HepG2 (cell line): ENCODE results near the gene NME8. TPM values are rescaled to one million over a fixed set of nuclear protein-coding genes. Genes with fewer than 3 reads are reported as not detected.

Experiments used
- ATAC-seq: fragments of 200-7000 bp; cut with Tn5 transposase; 3 replicates; pipeline ENCODE4 v1.9.1; 2020; ENCODE audit warnings: mild to moderate bottlenecking, moderate library complexity
- BruUV-seq: library from RNA; stranded (reverse); fragments of 400-500 nt; replicated peaks from 2 replicates; lab custom pipeline; 2021; lab: Mats Ljungman, UMichigan
- CTCF ChIA-PET: fragments of 300-600 bp; formaldehyde crosslinking; extraction: SDS; loops from one replicate; lab custom pipeline; 2021; ENCODE audit warnings: low total read pairs, inconsistent platforms, low intra/inter-chr PET ratio; lab: Yijun Ruan, JAX
- POLR2A ChIA-PET: fragments of 350-600 bp; sonication (Branson Sonifier 250); formaldehyde crosslinking; loops from one replicate; lab custom pipeline; 2020; ENCODE audit warnings: antibody characterized with exemption, inconsistent platforms; lab: Yijun Ruan, JAX
- DNase-seq: peaks from one replicate; pipeline ENCODE4 v3.0.0-alpha.2; 2015; ENCODE audit warnings: low spot score
- FAIRE-seq: peaks from 3 replicates; lab custom pipeline; 2011; peaks lifted over from hg19 to GRCh38; lab: Jason Lieb, UNC
- H2AFZ ChIP-seq: one replicate; pipeline ENCODE4 v1.6.1; 2011; ENCODE audit warnings: low read length, inconsistent platforms
- H3K27ac ChIP-seq: fragments of 300-600 bp; 3 replicates; pipeline ENCODE4 v1.8.0; 2011; ENCODE audit warnings: mixed run types, mild to moderate bottlenecking, mixed read lengths, low read length, inconsistent platforms; ENCODE audit not compliant: insufficient read depth; ENCODE audit errors: extremely low read length
- H3K27me3 ChIP-seq, 2 experiments: fragments of 200-600 bp in 1 of 2; 2 replicates in 1 of 2; 3 replicates in 1 of 2; pipeline versions ENCODE4 v1.6.0 to v1.8.0; 2011; ENCODE audit warnings: low read length in 2 of 2, mild to moderate bottlenecking in 2 of 2, moderate library complexity in 2 of 2, inconsistent platforms in 1 of 2; ENCODE audit not compliant: insufficient read depth in 2 of 2, control insufficient read depth in 1 of 2
- H3K36me3 ChIP-seq, 2 experiments: fragments of 200-600 bp in 1 of 2; replicated peaks in 1 of 2; 2 replicates in 1 of 2; 3 replicates in 1 of 2; pipeline versions ENCODE4 v1.5.1 to v1.8.0; 2011; ENCODE audit warnings: low read length in 2 of 2, inconsistent platforms in 1 of 2; ENCODE audit not compliant: insufficient read depth in 2 of 2, control insufficient read depth in 1 of 2
- H3K4me1 ChIP-seq: 2 replicates; pipeline ENCODE4 v1.5.1; 2012; ENCODE audit warnings: low read length, inconsistent platforms; ENCODE audit not compliant: insufficient read depth
- H3K4me2 ChIP-seq: 2 replicates; pipeline ENCODE4 v1.6.0; 2011; ENCODE audit warnings: low read depth, low read length, inconsistent platforms
- H3K4me3 ChIP-seq, 3 experiments: fragments of 200-600 bp in 1 of 3; sonication (generic), shearing (Covaris generic) in 1 of 3; replicated peaks in 1 of 3; 2 replicates each; pipeline ENCODE4 v1.5.1; 2011 to 2016; ENCODE audit warnings: low read length in 3 of 3, inconsistent platforms in 2 of 3, low read depth in 2 of 3, mild to moderate bottlenecking in 2 of 3, control low read depth in 1 of 3, mixed read lengths in 1 of 3; ENCODE audit not compliant: insufficient read depth in 1 of 3
- H3K79me2 ChIP-seq: one replicate; pipeline ENCODE4 v1.6.1; 2011; ENCODE audit warnings: low read length, inconsistent platforms; ENCODE audit not compliant: insufficient read depth
- H3K9ac ChIP-seq: 2 replicates; pipeline ENCODE4 v1.6.0; 2011; ENCODE audit warnings: mild to moderate bottlenecking, low read depth, low read length, inconsistent platforms; ENCODE audit not compliant: insufficient read depth
- H3K9me3 ChIP-seq: 2 replicates; pipeline ENCODE4 v1.5.1; 2012; ENCODE audit warnings: mild to moderate bottlenecking, low read length
- H4K20me1 ChIP-seq: 2 replicates; pipeline ENCODE4 v1.6.0; 2011; ENCODE audit warnings: inconsistent platforms, mild to moderate bottlenecking, low read length, moderate library complexity; ENCODE audit not compliant: insufficient read depth
- ARID2 ChIP-seq: sonication (generic); formaldehyde crosslinking; IDR thresholded peaks from 2 replicates; pipeline ENCODE4 v1.8.1; 2022; ENCODE audit warnings: mild to moderate bottlenecking, missing genetic modification reagents, borderline replicate concordance
- ARNT ChIP-seq: fragments of 450-650 bp; IDR thresholded peaks from 2 replicates; pipeline ENCODE4 v1.6.1; 2017
- CENPX ChIP-seq: sonication (generic); formaldehyde crosslinking; IDR thresholded peaks from 2 replicates; pipeline ENCODE4 v1.9.0; 2021; ENCODE audit warnings: mild to moderate bottlenecking, missing genetic modification reagents, moderate library complexity
- E2F2 ChIP-seq: sonication (generic); formaldehyde crosslinking; IDR thresholded peaks from 2 replicates; pipeline ENCODE4 v1.4.0; 2020; ENCODE audit warnings: missing genetic modification reagents, borderline replicate concordance
- HMGA1 ChIP-seq: sonication (generic); formaldehyde crosslinking; conservative IDR thresholded peaks from 2 replicates; pipeline ENCODE4 v1.4.0; 2020; ENCODE audit warnings: missing genetic modification reagents
- KLF11 ChIP-seq: IDR thresholded peaks from 2 replicates; pipeline ENCODE4 v1.6.1; 2016; ENCODE audit warnings: missing compliant biosample characterization
- MIER2 ChIP-seq: IDR thresholded peaks from 2 replicates; pipeline ENCODE4 v1.6.1; 2016; ENCODE audit warnings: missing biosample characterization, missing genetic modification reagents
- ZNF687 ChIP-seq: sonication (generic); formaldehyde crosslinking; IDR thresholded peaks from 2 replicates; pipeline ENCODE4 v1.5.1; 2020; ENCODE audit warnings: mild to moderate bottlenecking, missing genetic modification reagents, moderate library complexity
- WGBS: methylation state at CpG from one replicate; pipeline ENCODE4 v1.1.6; 2017; ENCODE audit warnings: low lambda C conversion rate; 5-methylcytosine and 5-hydroxymethylcytosine counted together
- in situ Hi-C: cut with HindIII; loops from 2 replicates; pipeline ENCODE4 v1.10.0; 2017; ENCODE audit warnings: low pct_unique_long_range_greater_than_20kb; ENCODE audit not compliant: extremely low pct_ligation_motif_present
- intact Hi-C: fragments of 100-400 bp; cut with micrococcal nuclease; formaldehyde crosslinking; loops from one replicate; pipeline ENCODE4 v1.10.0; 2022; ENCODE audit not compliant: unreplicated experiment
- polyA plus RNA-seq, 8 experiments: library from polyadenylated mRNA; depleted of rRNA in 3 of 8; stranded (reverse) in 7 of 8; unstranded in 1 of 8; fragments of >200 nt; fragmentation: Illumina TruSeq in 4 of 8; extraction: Trizol in 4 of 8; gene quantifications; 2 replicates each; pipeline versions ENCODE4 v1.2.1 to v1.2.3, GENCODE V29; 2011 to 2016; ENCODE audit warnings: low read depth in 4 of 8, missing spikeins in 1 of 8, mixed read lengths in 1 of 8; ENCODE audit not compliant: insufficient read depth in 1 of 8
- total RNA-seq, 5 experiments: library from RNA; depleted of rRNA; stranded (reverse); fragments of >200 nt; fragmentation: Illumina TruSeq; extraction: Trizol; gene quantifications; 2 replicates each; pipeline ENCODE4 v1.2.3, GENCODE V29; 2016; ENCODE audit warnings: low read depth in 1 of 5

The NME8 gene
- total and polyA plus RNA-seq, 2 of the 13 experiments (the other 11 are each of a cell fraction or from before 2014, with no cell fraction given): not detected

GRCh38 chr7:37826825-37827224, 21.6 kb upstream of the NME8 start (continued):
- TF ChIP-seq KLF11 (CRISPR knock-in tag) (no peak), ARID2 (no peak), ARNT (no peak)
- TF ChIP-seq, all 625 proteins: peak for 3

- H3K4me2 ChIP-seq: no peak overlapping the region
- no TSS peak for BruUV-seq
- POLR2A ChIA-PET: no interaction called here
- H3K36me3 ChIP-seq: no peaks in the 10 kb centered on the region
- TF ChIP-seq E2F2: no peak
- TF ChIP-seq MIER2: no peak
- no peak for TF ChIP-seq CENPX
- TF ChIP-seq ZNF687 (CRISPR knock-in tag): no peak
- TF ChIP-seq HMGA1 (CRISPR knock-in tag): no peak
- in situ Hi-C loops: loop anchor here (25.0 kb wide), 1 partner anchor 594 kb away; no protein-coding TSS in a partner anchor
- intact Hi-C loops: loop anchor here (5.0 kb wide), 1 partner anchor 594 kb away; no protein-coding TSS in a partner anchor
- DNase-seq: no peak
- no peak for FAIRE-seq
- ATAC-seq: no peak
- H3K79me2 ChIP-seq: no peaks in the 10 kb centered on the region
- no peak overlapping the region for H3K9ac ChIP-seq
- H2AFZ ChIP-seq: no peak overlapping the region
- no peak overlapping the region for H3K4me3 ChIP-seq
- H3K4me1 ChIP-seq: 0 out of 2 replicates have a peak, but pooled peaks cover 4% of the 10 kb centered on the region
- H3K27me3 ChIP-seq: no peaks in the 10 kb centered on the region; a peak in 1 of 5 replicates
- no peaks in the 10 kb centered on the region for H4K20me1 ChIP-seq
- no peaks in the 10 kb centered on the region for H3K9me3 ChIP-seq
- CTCF ChIA-PET: no interaction called here
- 20% methylated on average over 1 of the region's 2 CpGs for WGBS
- no peak overlapping the region for H3K27ac ChIP-seq
Measured at GRCh38 chr7:37831244-37831643, 17.2 kb upstream of the NME8 start.
